ENCODE results near the gene EPHB2. TPM values are rescaled to one million over a fixed set of nuclear protein-coding genes. Genes with fewer than 3 reads are reported as not detected.

The EPHB2 gene
- total and polyA plus RNA-seq, 12 donors = 0.15 to 5.0 (median 0.85) TPM

GRCh38 chr1:22884806-22885530 is 174.3 kb downstream of the EPHB2 start:
- Histone ChIP-seq H3K27me3 (peaks cover 0 to 17% (median 0%) of the 10 kb centered on the region in 7 donors), H3K4me1 (peaks cover 0 to 8% (median 0%) of the 10 kb centered on the region in 9 donors), H3K9me3 (no peaks in the 10 kb centered on the region), H3K27ac (no peak overlapping the region), H3K4me3 (peak overlapping the region in 1 of 10 donors; percentile 12), H3K36me3 (no peaks in the 10 kb centered on the region)
- 69 to 78% methylated on average over 16 of the region's 16 CpGs for WGBS, 2 donors
- no peak for TF ChIP-seq CTCF (IDR thresholded peaks at IDR 0.05)
- intact Hi-C loops (cut with DNase I) = loop anchor here in 3 of 10 donors (5.0 to 10.0 kb wide), 2 partner anchors 70 to 183 kb away; no protein-coding TSS in a partner anchor
- DNase-seq (no peak), ATAC-seq (no peak)

- peaks cover 0 to 14% (median 0%) of the 10 kb centered on the region in 7 donors for H3K27me3 ChIP-seq
- no peak for TF ChIP-seq CTCF (IDR thresholded peaks at IDR 0.05)
- ATAC-seq (no peak), DNase-seq (no peak)
- 68 to 69% methylated on average over 6 of the region's 6 CpGs for WGBS, 2 donors
- no peaks in the 10 kb centered on the region for H3K36me3 ChIP-seq
- no peak overlapping the region for H3K27ac ChIP-seq
- H3K4me1 ChIP-seq = peaks cover 0 to 8% (median 0%) of the 10 kb centered on the region in 9 donors
- H3K9me3 ChIP-seq = no peaks in the 10 kb centered on the region
- H3K4me3 ChIP-seq = no peak overlapping the region
- intact Hi-C loops (cut with DNase I) = loop anchor here in 3 of 10 donors (5.0 to 10.0 kb wide), 2 partner anchors 71 to 184 kb away; no protein-coding TSS in a partner anchor
Observed at GRCh38 chr1:22886211-22886610, 175.6 kb downstream of the EPHB2 start.

GRCh38 chr1:22887491-22887890 is 176.9 kb downstream of the EPHB2 start:
- Histone ChIP-seq H3K36me3 (no peaks in the 10 kb centered on the region), H3K27me3 (peaks cover 0 to 14% (median 0%) of the 10 kb centered on the region in 7 donors), H3K27ac (no peak overlapping the region), H3K4me1 (peaks cover 0 to 8% (median 0%) of the 10 kb centered on the region in 9 donors), H3K9me3 (no peaks in the 10 kb centered on the region), H3K4me3 (no peak overlapping the region)
- no peak for DNase-seq
- TF ChIP-seq CTCF (IDR thresholded peaks at IDR 0.05) = no peak
- ATAC-seq = no peak
- WGBS, 2 donors = 71 to 73% methylated on average over 7 of the region's 7 CpGs
- intact Hi-C loops (cut with DNase I) = loop anchor here in 3 of 10 donors (5.0 to 10.0 kb wide), 2 partner anchors 73 to 185 kb away; no protein-coding TSS in a partner anchor

- Histone ChIP-seq H3K27ac (no peak overlapping the region), H3K27me3 (peaks cover 0 to 14% (median 0%) of the 10 kb centered on the region in 7 donors), H3K4me1 (peaks cover 0 to 8% (median 0%) of the 10 kb centered on the region in 9 donors), H3K4me3 (no peak overlapping the region), H3K9me3 (no peaks in the 10 kb centered on the region), H3K36me3 (no peaks in the 10 kb centered on the region)
- intact Hi-C loops (cut with DNase I) = loop anchor here in 7 of 10 donors (1.0 to 10.0 kb wide), 4 partner anchors 74 to 186 kb away; no protein-coding TSS in a partner anchor
- peak in 1 of 8 donors; percentile 6 for ATAC-seq
- no peak for DNase-seq
- WGBS, 2 donors = 65 to 74% methylated on average over 8 of the region's 8 CpGs
- TF ChIP-seq CTCF (IDR thresholded peaks at IDR 0.05) = no peak
Observed at GRCh38 chr1:22888320-22889075, 177.9 kb downstream of the EPHB2 start.
